Measurements from ENCODE around the gene AK8.

DNA sequence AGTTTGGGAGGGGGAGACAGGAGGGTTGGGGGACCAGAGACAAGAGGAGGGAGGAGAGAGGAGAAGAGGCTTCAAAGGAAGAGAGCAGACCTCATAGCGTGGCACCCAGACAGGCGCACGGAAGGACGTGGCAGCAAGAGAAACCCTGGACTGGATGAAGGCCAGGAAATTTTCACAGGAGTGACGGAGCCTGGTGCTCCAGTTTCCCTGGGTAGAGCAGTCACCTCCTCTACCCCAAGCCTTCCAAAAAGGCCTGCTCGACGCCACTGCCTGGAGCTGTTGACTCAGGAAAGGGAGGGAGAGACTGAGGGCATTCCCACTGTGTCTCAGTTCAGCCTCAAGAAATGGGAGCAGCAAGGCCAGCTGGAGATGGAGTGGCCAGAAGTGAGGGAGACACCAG is 19.3 kb downstream of the AK8 start:
- TF ChIP-seq, protein P1, sequence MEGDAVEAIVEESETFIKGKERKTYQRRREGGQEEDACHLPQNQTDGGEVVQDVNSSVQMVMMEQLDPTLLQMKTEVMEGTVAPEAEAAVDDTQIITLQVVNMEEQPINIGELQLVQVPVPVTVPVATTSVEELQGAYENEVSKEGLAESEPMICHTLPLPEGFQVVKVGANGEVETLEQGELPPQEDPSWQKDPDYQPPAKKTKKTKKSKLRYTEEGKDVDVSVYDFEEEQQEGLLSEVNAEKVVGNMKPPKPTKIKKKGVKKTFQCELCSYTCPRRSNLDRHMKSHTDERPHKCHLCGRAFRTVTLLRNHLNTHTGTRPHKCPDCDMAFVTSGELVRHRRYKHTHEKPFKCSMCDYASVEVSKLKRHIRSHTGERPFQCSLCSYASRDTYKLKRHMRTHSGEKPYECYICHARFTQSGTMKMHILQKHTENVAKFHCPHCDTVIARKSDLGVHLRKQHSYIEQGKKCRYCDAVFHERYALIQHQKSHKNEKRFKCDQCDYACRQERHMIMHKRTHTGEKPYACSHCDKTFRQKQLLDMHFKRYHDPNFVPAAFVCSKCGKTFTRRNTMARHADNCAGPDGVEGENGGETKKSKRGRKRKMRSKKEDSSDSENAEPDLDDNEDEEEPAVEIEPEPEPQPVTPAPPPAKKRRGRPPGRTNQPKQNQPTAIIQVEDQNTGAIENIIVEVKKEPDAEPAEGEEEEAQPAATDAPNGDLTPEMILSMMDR (IDR thresholded peaks at IDR 0.05): no peak
- TF ChIP-seq POLR2A (IDR thresholded peaks at IDR 0.05): no peak
- TF ChIP-seq POLR2AphosphoS5 (IDR thresholded peaks at IDR 0.05): no peak
